Stomach (tissue), 4 donors: ENCODE data around the gene NFIC.
A peak's percentile ranks its signal among the peaks of the same experiment; 100 is the strongest.

Source experiments
- CTCF ChIP-seq, 7 experiments: fragments of 450-650 bp in 4 of 7; fragments of 200-600 bp in 3 of 7; sonication (generic) in 3 of 7; IDR thresholded peaks; one replicate each; pipeline ENCODE4 v1.5.1; 2016 to 2019; ENCODE audit warnings: antibody characterized with exemption in 7 of 7, control low read depth in 2 of 7, mild to moderate bottlenecking in 1 of 7
- EP300 ChIP-seq: sonication (generic); formaldehyde crosslinking; IDR thresholded peaks from one replicate; pipeline ENCODE4 v1.6.1; 2017; ENCODE audit warnings: antibody characterized with exemption
- POLR2A ChIP-seq, 4 donors: fragments of 450-650 bp; IDR thresholded peaks; one replicate each; pipeline ENCODE4 v1.6.1; 2016; ENCODE audit warnings: antibody characterized with exemption in 4 of 4, control low read depth in 2 of 4, mild to moderate bottlenecking in 1 of 4, moderate library complexity in 1 of 4
- POLR2AphosphoS5 ChIP-seq, 3 donors: sonication (generic); formaldehyde crosslinking; IDR thresholded peaks; one replicate each; pipeline ENCODE4 v1.6.1; 2016; ENCODE audit warnings: antibody characterized with exemption in 3 of 3

DNA sequence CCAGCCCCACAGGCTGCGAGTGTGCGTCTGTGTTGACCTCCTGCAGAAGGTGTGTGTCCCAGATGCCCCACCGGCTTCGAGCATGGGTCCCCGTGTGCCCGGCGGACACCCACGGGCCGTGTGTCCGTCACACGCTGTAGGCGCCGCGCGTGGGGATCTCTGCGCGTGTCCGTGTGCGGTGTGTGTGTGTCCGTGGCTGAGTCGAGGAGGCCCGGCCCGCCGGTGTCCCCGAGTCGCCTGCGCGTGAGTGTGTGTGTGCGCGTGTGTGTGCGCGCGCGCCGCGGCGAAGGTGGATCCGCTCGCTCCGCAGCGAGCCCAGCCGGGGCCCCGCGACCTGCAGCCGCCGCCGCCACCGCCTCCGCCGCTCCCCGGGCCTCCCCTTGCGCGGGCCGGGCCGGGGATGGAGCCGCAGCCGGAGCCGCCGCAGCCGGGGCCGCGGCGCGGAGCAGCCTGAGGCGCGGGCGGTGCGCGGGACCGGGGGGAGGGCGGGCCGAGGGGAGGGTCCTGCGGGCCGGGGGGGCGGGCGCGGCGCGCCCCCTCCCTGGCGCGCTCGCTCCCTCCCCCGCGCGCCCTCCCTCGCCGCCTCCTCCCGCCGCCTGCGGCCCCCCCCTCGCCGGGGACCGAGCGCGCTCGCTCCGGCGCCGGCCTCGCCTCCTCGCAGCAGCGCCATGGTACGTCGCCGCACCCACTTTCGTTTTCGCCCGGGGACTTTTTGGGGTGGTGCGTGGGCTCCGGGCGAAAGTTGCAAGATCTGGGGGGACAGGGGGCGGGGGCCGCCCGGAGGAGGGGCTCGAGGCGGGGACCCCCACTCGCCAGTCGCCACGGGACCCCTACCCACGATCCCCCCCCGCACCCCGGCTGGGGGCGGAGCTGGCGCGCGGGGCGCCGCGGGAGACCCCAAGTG is 7.1 kb upstream of the NFIC start:
- TF ChIP-seq CTCF (IDR thresholded peaks at IDR 0.05), result no peak
- no peak for TF ChIP-seq EP300
- TF ChIP-seq POLR2A (IDR thresholded peaks at IDR 0.05), result no peak
- peak; percentile 44 to 89 (median 64) for TF ChIP-seq POLR2AphosphoS5 (IDR thresholded peaks at IDR 0.05)
